SK-N-SH treated with all-trans-retinoic acid at 6 μM for 48 hours (cell line): Measurements from ENCODE around the gene ERC1.

Experiments used
- ARNTL ChIP-seq: fragments of 450-650 bp; formaldehyde crosslinking; IDR thresholded peaks from 2 replicates; pipeline ENCODE4 v1.5.0; 2020; ENCODE audit warnings: low read depth, mild to moderate bottlenecking, moderate library complexity, borderline replicate concordance
- CSDC2 ChIP-seq: fragments of 250-450 bp; sonication (Bioruptor Pico); IDR thresholded peaks from 2 replicates; pipeline ENCODE4 v1.5.0; 2020; ENCODE audit warnings: mild to moderate bottlenecking, moderate library complexity
- GLIS3 ChIP-seq: fragments of 250-450 bp; sonication (Bioruptor Pico); IDR thresholded peaks from 2 replicates; pipeline ENCODE4 v1.5.0; 2020; ENCODE audit warnings: mild to moderate bottlenecking, moderate library complexity
- ISL1 ChIP-seq: fragments of 250-450 bp; sonication (Bioruptor Pico); IDR thresholded peaks from 2 replicates; pipeline ENCODE4 v2.1.2; 2022; ENCODE audit warnings: mild to moderate bottlenecking, moderate library complexity
- POU6F1 ChIP-seq: fragments of 250-450 bp; sonication (Bioruptor Pico); IDR thresholded peaks from 2 replicates; pipeline ENCODE4 v1.8.0; 2021; ENCODE audit warnings: low read depth, mild to moderate bottlenecking, moderate library complexity, borderline replicate concordance
- RARB ChIP-seq: fragments of 250-450 bp; sonication (Bioruptor Pico); IDR thresholded peaks from 2 replicates; pipeline ENCODE4 v1.8.0; 2021; ENCODE audit warnings: mild to moderate bottlenecking, moderate library complexity
- SNAI2 ChIP-seq: fragments of 250-450 bp; sonication (Bioruptor Pico); IDR thresholded peaks from 2 replicates; pipeline ENCODE4 v1.5.0; 2020; ENCODE audit warnings: mild to moderate bottlenecking, moderate library complexity
- TOX ChIP-seq: fragments of 250-450 bp; sonication (Bioruptor Pico); IDR thresholded peaks from 2 replicates; pipeline ENCODE4 v1.8.0; 2021; ENCODE audit warnings: mild to moderate bottlenecking, moderate library complexity, borderline replicate concordance
- ZC3H10 ChIP-seq: fragments of 250-450 bp; sonication (Bioruptor Pico); IDR thresholded peaks from 2 replicates; pipeline ENCODE4 v1.5.1; 2021; ENCODE audit warnings: mild to moderate bottlenecking, moderate library complexity
- ZFP3 ChIP-seq: fragments of 250-450 bp; sonication (Bioruptor Pico); IDR thresholded peaks from 2 replicates; pipeline ENCODE4 v1.5.0; 2020; ENCODE audit warnings: mild to moderate bottlenecking, moderate library complexity
- TF ChIP-seq, protein P1 (sequence below): fragments of 250-450 bp; sonication (Bioruptor Pico); IDR thresholded peaks from 2 replicates; pipeline ENCODE4 v1.5.0; 2020; ENCODE audit warnings: mild to moderate bottlenecking, moderate library complexity
- TF ChIP-seq, protein P2 (sequence below): fragments of 250-450 bp; sonication (Bioruptor Pico); IDR thresholded peaks from 2 replicates; pipeline ENCODE4 v1.5.1; 2020; ENCODE audit warnings: low read depth, mild to moderate bottlenecking, moderate library complexity
- TF ChIP-seq, protein P3 (sequence below): fragments of 250-450 bp; sonication (Bioruptor Pico); IDR thresholded peaks from 2 replicates; pipeline ENCODE4 v1.8.0; 2020; ENCODE audit warnings: mild to moderate bottlenecking, moderate library complexity, borderline replicate concordance

DNA sequence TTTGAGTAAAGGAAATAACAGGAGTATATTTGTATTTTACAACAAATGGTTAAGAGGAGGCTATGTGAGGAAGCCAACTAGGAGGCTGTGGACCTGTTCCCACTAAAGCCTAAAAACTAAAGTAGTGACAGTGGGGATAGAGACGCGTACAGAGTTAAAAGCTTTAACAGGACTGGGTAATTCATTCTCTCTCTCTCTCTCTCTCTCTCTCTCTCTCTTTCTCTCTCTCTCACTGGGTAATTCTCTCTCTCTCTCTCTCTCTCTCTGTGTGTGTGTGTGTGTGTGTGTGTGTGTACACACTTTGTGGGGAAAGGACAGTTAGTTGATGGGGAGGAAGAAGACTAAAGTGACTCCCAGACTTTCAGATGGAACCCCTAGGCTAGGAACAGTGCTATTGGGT, 16.3 kb downstream of the ERC1 start:
- TF ChIP-seq SNAI2 (CRISPR knock-in tag) (no peak), TOX (no peak), GLIS3 (CRISPR knock-in tag) (no peak), RARB (CRISPR knock-in tag) (no peak), POU6F1 (CRISPR knock-in tag) (no peak), ZC3H10 (no peak), ISL1 (CRISPR knock-in tag) (no peak), CSDC2 (CRISPR knock-in tag) (no peak), ARNTL (CRISPR knock-in tag) (no peak), ZFP3 (no peak)
- TF ChIP-seq, protein P1, sequence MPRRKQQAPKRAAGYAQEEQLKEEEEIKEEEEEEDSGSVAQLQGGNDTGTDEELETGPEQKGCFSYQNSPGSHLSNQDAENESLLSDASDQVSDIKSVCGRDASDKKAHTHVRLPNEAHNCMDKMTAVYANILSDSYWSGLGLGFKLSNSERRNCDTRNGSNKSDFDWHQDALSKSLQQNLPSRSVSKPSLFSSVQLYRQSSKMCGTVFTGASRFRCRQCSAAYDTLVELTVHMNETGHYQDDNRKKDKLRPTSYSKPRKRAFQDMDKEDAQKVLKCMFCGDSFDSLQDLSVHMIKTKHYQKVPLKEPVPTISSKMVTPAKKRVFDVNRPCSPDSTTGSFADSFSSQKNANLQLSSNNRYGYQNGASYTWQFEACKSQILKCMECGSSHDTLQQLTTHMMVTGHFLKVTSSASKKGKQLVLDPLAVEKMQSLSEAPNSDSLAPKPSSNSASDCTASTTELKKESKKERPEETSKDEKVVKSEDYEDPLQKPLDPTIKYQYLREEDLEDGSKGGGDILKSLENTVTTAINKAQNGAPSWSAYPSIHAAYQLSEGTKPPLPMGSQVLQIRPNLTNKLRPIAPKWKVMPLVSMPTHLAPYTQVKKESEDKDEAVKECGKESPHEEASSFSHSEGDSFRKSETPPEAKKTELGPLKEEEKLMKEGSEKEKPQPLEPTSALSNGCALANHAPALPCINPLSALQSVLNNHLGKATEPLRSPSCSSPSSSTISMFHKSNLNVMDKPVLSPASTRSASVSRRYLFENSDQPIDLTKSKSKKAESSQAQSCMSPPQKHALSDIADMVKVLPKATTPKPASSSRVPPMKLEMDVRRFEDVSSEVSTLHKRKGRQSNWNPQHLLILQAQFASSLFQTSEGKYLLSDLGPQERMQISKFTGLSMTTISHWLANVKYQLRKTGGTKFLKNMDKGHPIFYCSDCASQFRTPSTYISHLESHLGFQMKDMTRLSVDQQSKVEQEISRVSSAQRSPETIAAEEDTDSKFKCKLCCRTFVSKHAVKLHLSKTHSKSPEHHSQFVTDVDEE (CRISPR knock-in tag), result no peak
- TF ChIP-seq, protein P2, sequence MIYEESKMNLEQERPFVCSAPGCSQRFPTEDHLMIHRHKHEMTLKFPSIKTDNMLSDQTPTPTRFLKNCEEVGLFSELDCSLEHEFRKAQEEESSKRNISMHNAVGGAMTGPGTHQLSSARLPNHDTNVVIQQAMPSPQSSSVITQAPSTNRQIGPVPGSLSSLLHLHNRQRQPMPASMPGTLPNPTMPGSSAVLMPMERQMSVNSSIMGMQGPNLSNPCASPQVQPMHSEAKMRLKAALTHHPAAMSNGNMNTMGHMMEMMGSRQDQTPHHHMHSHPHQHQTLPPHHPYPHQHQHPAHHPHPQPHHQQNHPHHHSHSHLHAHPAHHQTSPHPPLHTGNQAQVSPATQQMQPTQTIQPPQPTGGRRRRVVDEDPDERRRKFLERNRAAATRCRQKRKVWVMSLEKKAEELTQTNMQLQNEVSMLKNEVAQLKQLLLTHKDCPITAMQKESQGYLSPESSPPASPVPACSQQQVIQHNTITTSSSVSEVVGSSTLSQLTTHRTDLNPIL, result no peak
- TF ChIP-seq, protein P3, sequence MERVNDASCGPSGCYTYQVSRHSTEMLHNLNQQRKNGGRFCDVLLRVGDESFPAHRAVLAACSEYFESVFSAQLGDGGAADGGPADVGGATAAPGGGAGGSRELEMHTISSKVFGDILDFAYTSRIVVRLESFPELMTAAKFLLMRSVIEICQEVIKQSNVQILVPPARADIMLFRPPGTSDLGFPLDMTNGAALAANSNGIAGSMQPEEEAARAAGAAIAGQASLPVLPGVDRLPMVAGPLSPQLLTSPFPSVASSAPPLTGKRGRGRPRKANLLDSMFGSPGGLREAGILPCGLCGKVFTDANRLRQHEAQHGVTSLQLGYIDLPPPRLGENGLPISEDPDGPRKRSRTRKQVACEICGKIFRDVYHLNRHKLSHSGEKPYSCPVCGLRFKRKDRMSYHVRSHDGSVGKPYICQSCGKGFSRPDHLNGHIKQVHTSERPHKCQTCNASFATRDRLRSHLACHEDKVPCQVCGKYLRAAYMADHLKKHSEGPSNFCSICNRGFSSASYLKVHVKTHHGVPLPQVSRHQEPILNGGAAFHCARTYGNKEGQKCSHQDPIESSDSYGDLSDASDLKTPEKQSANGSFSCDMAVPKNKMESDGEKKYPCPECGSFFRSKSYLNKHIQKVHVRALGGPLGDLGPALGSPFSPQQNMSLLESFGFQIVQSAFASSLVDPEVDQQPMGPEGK (CRISPR knock-in tag), result no peak
